WTC11 (cell line): ENCODE data around the gene CACNB3. TPM values are rescaled to one million over a fixed set of nuclear protein-coding genes. Genes with fewer than 3 reads are reported as not detected.

Experiments
- ATAC-seq: fragments of 200-7000 bp; cut with Tn5 transposase; 2 replicates; pipeline ENCODE4 v1.10.0; 2021; ENCODE audit warnings: mild to moderate bottlenecking, moderate library complexity
- CTCF ChIA-PET: fragments of 300-600 bp; sonication (Branson Sonifier 250); formaldehyde crosslinking; loops from one replicate; lab custom pipeline; 2021; ENCODE audit warnings: antibody characterized with exemption; lab: Charles Lee
- POLR2A ChIA-PET: fragments of 350-600 bp; sonication (Branson Sonifier 250); formaldehyde crosslinking; loops from one replicate; lab custom pipeline; 2021; ENCODE audit warnings: antibody characterized with exemption; lab: Charles Lee
- DNase-seq: peaks from one replicate; pipeline ENCODE4 v3.0.0; 2021; ENCODE audit warnings: low spot score
- H3K27ac Mint-ChIP-seq: 2 replicates; pipeline ENCODE4 v1.8.0; 2021; ENCODE audit warnings: mixed read lengths
- H3K27me3 Mint-ChIP-seq: 2 replicates; pipeline ENCODE4 v1.8.0; 2021; ENCODE audit warnings: low read depth, mild to moderate bottlenecking, moderate library complexity, mixed read lengths
- H3K36me3 Mint-ChIP-seq: 2 replicates; pipeline ENCODE4 v1.8.0; 2021; ENCODE audit warnings: mixed read lengths
- H3K4me1 Mint-ChIP-seq: 2 replicates; pipeline ENCODE4 v1.8.0; 2022; ENCODE audit warnings: mixed read lengths
- H3K4me3 Mint-ChIP-seq: 2 replicates; pipeline ENCODE4 v1.8.0; 2021; ENCODE audit warnings: mild to moderate bottlenecking, moderate library complexity, mixed read lengths
- H3K9me3 Mint-ChIP-seq: 2 replicates; pipeline ENCODE4 v1.8.0; 2021; ENCODE audit warnings: mixed read lengths
- CREB1 ChIP-seq: sonication (generic); formaldehyde crosslinking; IDR thresholded peaks from 2 replicates; pipeline ENCODE4 v1.8.0; 2023; ENCODE audit warnings: mild to moderate bottlenecking, missing genetic modification reagents
- CREM ChIP-seq: sonication (generic); formaldehyde crosslinking; IDR thresholded peaks from 2 replicates; pipeline ENCODE4 v1.8.1; 2022; ENCODE audit warnings: mild to moderate bottlenecking, missing genetic modification reagents, moderate library complexity
- E2F4 ChIP-seq: sonication (generic); formaldehyde crosslinking; IDR thresholded peaks from 2 replicates; pipeline ENCODE4 v1.8.1; 2022; ENCODE audit warnings: low read depth, mild to moderate bottlenecking, moderate library complexity, missing genetic modification reagents, borderline replicate concordance
- ETV6 ChIP-seq: sonication (generic); formaldehyde crosslinking; IDR thresholded peaks from 2 replicates; pipeline ENCODE4 v1.8.1; 2022; ENCODE audit warnings: mild to moderate bottlenecking, missing genetic modification reagents
- FOXP4 ChIP-seq: sonication (generic); formaldehyde crosslinking; IDR thresholded peaks from 2 replicates; pipeline ENCODE4 v1.8.0; 2022; ENCODE audit warnings: mild to moderate bottlenecking, missing genetic modification reagents
- IRF2 ChIP-seq: sonication (generic); formaldehyde crosslinking; IDR thresholded peaks from 2 replicates; pipeline ENCODE4 v1.8.0; 2022; ENCODE audit warnings: low read depth, missing genetic modification reagents, borderline replicate concordance
- JAZF1 ChIP-seq: fragments of 250-450 bp; sonication (Bioruptor Pico); IDR thresholded peaks from 2 replicates; pipeline ENCODE4 v1.9.0; 2021; ENCODE audit warnings: moderate library complexity, mild to moderate bottlenecking, inconsistent platforms
- JUN ChIP-seq: sonication (generic); formaldehyde crosslinking; IDR thresholded peaks from 2 replicates; pipeline ENCODE4 v1.8.0; 2023; ENCODE audit warnings: mild to moderate bottlenecking, missing genetic modification reagents
- NFYB ChIP-seq: sonication (generic); formaldehyde crosslinking; conservative IDR thresholded peaks from 2 replicates; pipeline ENCODE4 v1.8.0; 2022; ENCODE audit warnings: low read depth, missing genetic modification reagents
- SMAD3 ChIP-seq: sonication (generic); formaldehyde crosslinking; IDR thresholded peaks from 2 replicates; pipeline ENCODE4 v1.8.0; 2022; ENCODE audit warnings: missing genetic modification reagents, mild to moderate bottlenecking, borderline replicate concordance
- SP1 ChIP-seq: sonication (generic); formaldehyde crosslinking; conservative IDR thresholded peaks from 2 replicates; pipeline ENCODE4 v1.8.1; 2022; ENCODE audit warnings: missing genetic modification reagents
- TEAD1 ChIP-seq: sonication (generic); formaldehyde crosslinking; IDR thresholded peaks from 2 replicates; pipeline ENCODE4 v1.8.0; 2022; ENCODE audit warnings: mild to moderate bottlenecking, missing genetic modification reagents
- TEAD4 ChIP-seq: sonication (generic); formaldehyde crosslinking; IDR thresholded peaks from 2 replicates; pipeline ENCODE4 v1.8.0; 2022; ENCODE audit warnings: mild to moderate bottlenecking, missing genetic modification reagents
- ZNF121 ChIP-seq: sonication (generic); formaldehyde crosslinking; IDR thresholded peaks from 2 replicates; pipeline ENCODE4 v1.8.0; 2023; ENCODE audit warnings: missing genetic modification reagents
- ZNF317 ChIP-seq: sonication (generic); formaldehyde crosslinking; IDR thresholded peaks from 2 replicates; pipeline ENCODE4 v1.8.1; 2023; ENCODE audit warnings: low read depth, mild to moderate bottlenecking, moderate library complexity, missing genetic modification reagents, borderline replicate concordance
- ZNF532 ChIP-seq: fragments of 250-450 bp; sonication (Bioruptor Pico); IDR thresholded peaks from 2 replicates; pipeline ENCODE4 v1.9.0; 2021; ENCODE audit warnings: mild to moderate bottlenecking, borderline replicate concordance
- ZNF671 ChIP-seq: fragments of 250-450 bp; sonication (Bioruptor Pico); IDR thresholded peaks from 2 replicates; pipeline ENCODE4 v1.8.0; 2021; ENCODE audit warnings: mild to moderate bottlenecking
- ZSCAN18 ChIP-seq: fragments of 250-450 bp; sonication (Bioruptor Pico); IDR thresholded peaks from 2 replicates; pipeline ENCODE4 v2.1.2; 2022; ENCODE audit warnings: mild to moderate bottlenecking, moderate library complexity
- total RNA-seq: library from RNA; stranded (reverse); gene quantifications from 3 replicates; pipeline ENCODE4 v1.2.3, GENCODE V29; 2021
- TF ChIP-seq, protein P1 (sequence below): sonication (generic); formaldehyde crosslinking; IDR thresholded peaks from 2 replicates; pipeline ENCODE4 v1.8.1; 2023; ENCODE audit warnings: mild to moderate bottlenecking, missing genetic modification reagents, moderate library complexity
- TF ChIP-seq, protein P2 (sequence below): sonication (generic); formaldehyde crosslinking; IDR thresholded peaks from 2 replicates; pipeline ENCODE4 v1.8.0; 2022; ENCODE audit warnings: mild to moderate bottlenecking, missing genetic modification reagents
- TF ChIP-seq, protein P3 (sequence below): sonication (generic); formaldehyde crosslinking; IDR thresholded peaks from 2 replicates; pipeline ENCODE4 v1.8.0; 2023; ENCODE audit warnings: mild to moderate bottlenecking, missing genetic modification reagents

CACNB3 gene
- total RNA-seq, 1 experiment from 2014 or later: 17.0 TPM

DNA sequence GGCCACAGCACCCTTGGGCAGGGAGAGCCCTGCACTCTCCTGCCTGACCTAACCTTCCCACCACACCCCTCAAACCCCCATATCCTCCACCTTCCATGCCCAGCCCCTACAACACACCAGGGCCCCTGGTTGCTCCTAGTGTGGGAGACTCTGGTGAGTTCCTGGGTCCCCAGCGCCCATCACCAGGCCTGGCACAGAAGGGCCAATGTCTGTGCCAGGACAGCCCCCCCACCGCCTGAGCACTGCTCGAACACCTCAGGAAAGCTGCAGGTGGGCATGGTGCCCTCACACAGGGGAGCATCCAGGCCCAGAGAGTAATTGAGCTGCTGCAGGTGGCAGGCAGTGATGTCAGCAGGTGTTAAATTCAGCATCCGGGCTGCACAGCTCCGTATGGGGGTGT, 44.6 kb upstream of the CACNB3 start:
- H3K36me3 Mint-ChIP-seq: peaks cover 13% of the 10 kb centered on the region
- H3K27me3 Mint-ChIP-seq: no peaks in the 10 kb centered on the region
- H3K27ac Mint-ChIP-seq: no peak overlapping the region
- POLR2A ChIA-PET: no interaction called here
- peaks cover 24% of the 10 kb centered on the region for H3K4me1 Mint-ChIP-seq
- TF ChIP-seq CREM (CRISPR knock-in tag): no peak
- TF ChIP-seq TEAD4 (CRISPR knock-in tag): no peak
- TF ChIP-seq, protein P1, sequence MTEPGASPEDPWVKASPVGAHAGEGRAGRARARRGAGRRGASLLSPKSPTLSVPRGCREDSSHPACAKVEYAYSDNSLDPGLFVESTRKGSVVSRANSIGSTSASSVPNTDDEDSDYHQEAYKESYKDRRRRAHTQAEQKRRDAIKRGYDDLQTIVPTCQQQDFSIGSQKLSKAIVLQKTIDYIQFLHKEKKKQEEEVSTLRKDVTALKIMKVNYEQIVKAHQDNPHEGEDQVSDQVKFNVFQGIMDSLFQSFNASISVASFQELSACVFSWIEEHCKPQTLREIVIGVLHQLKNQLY: no peak
- no peak for TF ChIP-seq ZNF671
- no peak for TF ChIP-seq ETV6
- TF ChIP-seq SP1: no peak
- no peak for TF ChIP-seq NFYB
- TF ChIP-seq ZNF121 (CRISPR knock-in tag): no peak
- TF ChIP-seq TEAD1 (CRISPR knock-in tag): no peak
- TF ChIP-seq JUN: no peak
- TF ChIP-seq CREB1 (CRISPR knock-in tag): no peak
- TF ChIP-seq, protein P2, sequence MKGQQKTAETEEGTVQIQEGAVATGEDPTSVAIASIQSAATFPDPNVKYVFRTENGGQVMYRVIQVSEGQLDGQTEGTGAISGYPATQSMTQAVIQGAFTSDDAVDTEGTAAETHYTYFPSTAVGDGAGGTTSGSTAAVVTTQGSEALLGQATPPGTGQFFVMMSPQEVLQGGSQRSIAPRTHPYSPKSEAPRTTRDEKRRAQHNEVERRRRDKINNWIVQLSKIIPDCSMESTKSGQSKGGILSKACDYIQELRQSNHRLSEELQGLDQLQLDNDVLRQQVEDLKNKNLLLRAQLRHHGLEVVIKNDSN (CRISPR knock-in tag): no peak
- TF ChIP-seq ZNF317 (CRISPR knock-in tag): no peak
- TF ChIP-seq, protein P3, sequence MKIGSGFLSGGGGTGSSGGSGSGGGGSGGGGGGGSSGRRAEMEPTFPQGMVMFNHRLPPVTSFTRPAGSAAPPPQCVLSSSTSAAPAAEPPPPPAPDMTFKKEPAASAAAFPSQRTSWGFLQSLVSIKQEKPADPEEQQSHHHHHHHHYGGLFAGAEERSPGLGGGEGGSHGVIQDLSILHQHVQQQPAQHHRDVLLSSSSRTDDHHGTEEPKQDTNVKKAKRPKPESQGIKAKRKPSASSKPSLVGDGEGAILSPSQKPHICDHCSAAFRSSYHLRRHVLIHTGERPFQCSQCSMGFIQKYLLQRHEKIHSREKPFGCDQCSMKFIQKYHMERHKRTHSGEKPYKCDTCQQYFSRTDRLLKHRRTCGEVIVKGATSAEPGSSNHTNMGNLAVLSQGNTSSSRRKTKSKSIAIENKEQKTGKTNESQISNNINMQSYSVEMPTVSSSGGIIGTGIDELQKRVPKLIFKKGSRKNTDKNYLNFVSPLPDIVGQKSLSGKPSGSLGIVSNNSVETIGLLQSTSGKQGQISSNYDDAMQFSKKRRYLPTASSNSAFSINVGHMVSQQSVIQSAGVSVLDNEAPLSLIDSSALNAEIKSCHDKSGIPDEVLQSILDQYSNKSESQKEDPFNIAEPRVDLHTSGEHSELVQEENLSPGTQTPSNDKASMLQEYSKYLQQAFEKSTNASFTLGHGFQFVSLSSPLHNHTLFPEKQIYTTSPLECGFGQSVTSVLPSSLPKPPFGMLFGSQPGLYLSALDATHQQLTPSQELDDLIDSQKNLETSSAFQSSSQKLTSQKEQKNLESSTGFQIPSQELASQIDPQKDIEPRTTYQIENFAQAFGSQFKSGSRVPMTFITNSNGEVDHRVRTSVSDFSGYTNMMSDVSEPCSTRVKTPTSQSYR (CRISPR knock-in tag): no peak
- no peak for TF ChIP-seq E2F4
- H3K4me3 Mint-ChIP-seq: no peak overlapping the region
- CTCF ChIA-PET: interaction anchor here (1.3 to 1.5 kb wide), 2 partner anchors 16 to 20 kb away, joined by 4 to 5 read pairs; partner anchors contain the start of gene ADCY6
- H3K9me3 Mint-ChIP-seq: no peaks in the 10 kb centered on the region
- ATAC-seq: no peak
- DNase-seq: no peak

DNA sequence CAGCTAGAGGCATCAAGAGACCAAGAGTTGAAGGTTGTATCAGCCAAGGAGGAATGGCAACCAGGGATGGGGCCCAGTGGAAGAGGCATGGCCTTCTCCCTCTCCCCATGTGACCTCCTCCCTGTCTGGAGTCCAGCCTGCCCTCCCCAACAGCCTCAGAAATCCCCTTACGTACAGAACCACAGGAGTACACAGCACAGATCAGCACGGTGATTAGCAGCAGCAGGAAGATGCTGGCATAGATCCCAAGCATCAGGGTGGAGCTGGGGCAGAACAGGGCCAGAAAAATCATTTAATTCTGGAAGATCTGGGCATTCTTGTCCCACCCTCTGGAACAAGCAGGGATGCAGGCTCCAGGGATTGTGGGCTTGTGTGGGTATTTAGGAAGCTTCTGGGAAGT, 43.8 kb upstream of the CACNB3 start:
- DNase-seq (no peak), ATAC-seq (no peak)
- Mint-ChIP-seq H3K27ac (no peak overlapping the region), H3K27me3 (no peaks in the 10 kb centered on the region), H3K4me3 (no peak overlapping the region), H3K36me3 (peaks cover 13% of the 10 kb centered on the region), H3K9me3 (no peaks in the 10 kb centered on the region), H3K4me1 (peaks cover 21% of the 10 kb centered on the region)
- POLR2A ChIA-PET: no interaction called here
- CTCF ChIA-PET: no interaction called here
- no peak for TF ChIP-seq JAZF1 (CRISPR knock-in tag)
- TF ChIP-seq IRF2 (CRISPR knock-in tag): no peak
- TF ChIP-seq FOXP4 (CRISPR knock-in tag): no peak
- no peak for TF ChIP-seq ZSCAN18
- TF ChIP-seq ZNF532 (CRISPR knock-in tag): no peak
- TF ChIP-seq, protein P3 (CRISPR knock-in tag): no peak
- no peak for TF ChIP-seq SMAD3 (CRISPR knock-in tag)
